T-helper 2 cell treated with Interferon-gamma antibody and Interleukin-4, amounts not matched to agents 5 μg/mL and 100 μg/mL, for 36 hours (primary cell): Measurements from ENCODE around the gene CPA1.

Experiments
- DNase-seq: peaks from one replicate; pipeline ENCODE4 v3.0.0; 2021; ENCODE audit warnings: low spot score
- H3K27ac Mint-ChIP-seq: one replicate; pipeline ENCODE4 v1.8.0; 2021; ENCODE audit warnings: mild to moderate bottlenecking, mixed read lengths
- H3K27me3 Mint-ChIP-seq: one replicate; pipeline ENCODE4 v1.8.0; 2021; ENCODE audit warnings: low read depth, mixed read lengths
- H3K36me3 Mint-ChIP-seq: one replicate; pipeline ENCODE4 v1.8.0; 2021; ENCODE audit warnings: low read depth, mixed read lengths
- H3K4me1 Mint-ChIP-seq: one replicate; pipeline ENCODE4 v1.8.0; 2021; ENCODE audit warnings: low read depth, mixed read lengths
- H3K4me3 Mint-ChIP-seq: one replicate; pipeline ENCODE4 v1.8.0; 2022; ENCODE audit warnings: mild to moderate bottlenecking, moderate library complexity, mixed read lengths
- H3K9me3 Mint-ChIP-seq: one replicate; pipeline ENCODE4 v1.8.0; 2021; ENCODE audit warnings: mixed read lengths

The CPA1 gene

GRCh38 chr7:130349911-130350782 is 30.1 kb upstream of the CPA1 start:
- peaks cover 2% of the 10 kb centered on the region for H3K4me1 Mint-ChIP-seq
- no peaks in the 10 kb centered on the region for H3K36me3 Mint-ChIP-seq
- no peak overlapping the region for H3K27ac Mint-ChIP-seq
- DNase-seq, result no peak
- no peak overlapping the region for H3K4me3 Mint-ChIP-seq
- H3K9me3 Mint-ChIP-seq, result no peaks in the 10 kb centered on the region
- H3K27me3 Mint-ChIP-seq, result no peaks in the 10 kb centered on the region

DNA sequence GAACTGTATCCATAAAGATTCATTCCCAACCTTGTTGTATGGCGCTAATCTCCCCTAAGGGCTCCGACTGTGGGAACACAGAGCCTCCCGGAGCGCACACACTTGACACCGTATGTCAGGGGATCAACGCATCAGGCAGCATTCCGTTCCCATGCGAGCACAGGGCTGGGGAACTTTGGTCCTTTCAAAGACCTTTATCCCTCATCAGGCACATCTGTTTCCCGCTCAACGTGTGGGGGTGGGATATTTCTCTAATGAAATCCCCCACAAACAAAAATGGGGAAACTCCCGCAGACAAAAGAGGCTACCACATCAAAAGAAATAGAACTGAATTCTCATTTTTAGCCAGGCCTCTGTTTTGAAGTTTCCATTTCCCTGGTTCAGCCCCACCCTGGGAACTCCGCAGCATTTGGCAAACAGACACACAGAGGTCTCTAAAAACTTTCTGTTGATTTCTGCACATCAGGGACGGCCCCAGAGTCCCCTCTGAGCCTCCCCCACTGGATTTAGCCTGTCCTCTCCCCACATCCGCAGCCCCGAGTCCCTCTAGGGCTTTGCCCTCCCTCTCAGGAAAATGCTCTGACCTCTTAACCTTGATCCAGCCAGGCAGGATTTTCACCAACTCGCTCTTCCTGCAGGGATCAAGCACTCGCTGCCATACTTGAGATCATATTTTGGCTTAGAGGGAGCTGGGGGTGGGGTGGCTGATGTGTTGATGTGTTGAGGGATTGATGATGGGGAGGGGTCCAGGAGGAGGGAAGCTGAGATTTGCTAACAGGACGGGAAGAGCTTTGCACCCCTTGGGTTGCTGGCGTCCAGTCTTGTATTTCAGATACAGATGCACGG is 29.1 kb upstream of the CPA1 start:
- DNase-seq, result no peak
- H3K36me3 Mint-ChIP-seq, result no peaks in the 10 kb centered on the region

GRCh38 chr7:130351791-130352090 is 28.6 kb upstream of the CPA1 start:
- Mint-ChIP-seq H3K9me3 (no peaks in the 10 kb centered on the region), H3K27ac (no peak overlapping the region), H3K4me3 (no peak overlapping the region), H3K4me1 (peaks cover 2% of the 10 kb centered on the region), H3K36me3 (no peaks in the 10 kb centered on the region), H3K27me3 (no peaks in the 10 kb centered on the region)
- no peak for DNase-seq

More for the DNA sequence above, 29.1 kb upstream of the CPA1 start:
- H3K4me3 Mint-ChIP-seq, result no peak overlapping the region
- H3K9me3 Mint-ChIP-seq, result no peaks in the 10 kb centered on the region
- no peaks in the 10 kb centered on the region for H3K27me3 Mint-ChIP-seq
- H3K4me1 Mint-ChIP-seq, result peaks cover 2% of the 10 kb centered on the region
- no peak overlapping the region for H3K27ac Mint-ChIP-seq

DNA sequence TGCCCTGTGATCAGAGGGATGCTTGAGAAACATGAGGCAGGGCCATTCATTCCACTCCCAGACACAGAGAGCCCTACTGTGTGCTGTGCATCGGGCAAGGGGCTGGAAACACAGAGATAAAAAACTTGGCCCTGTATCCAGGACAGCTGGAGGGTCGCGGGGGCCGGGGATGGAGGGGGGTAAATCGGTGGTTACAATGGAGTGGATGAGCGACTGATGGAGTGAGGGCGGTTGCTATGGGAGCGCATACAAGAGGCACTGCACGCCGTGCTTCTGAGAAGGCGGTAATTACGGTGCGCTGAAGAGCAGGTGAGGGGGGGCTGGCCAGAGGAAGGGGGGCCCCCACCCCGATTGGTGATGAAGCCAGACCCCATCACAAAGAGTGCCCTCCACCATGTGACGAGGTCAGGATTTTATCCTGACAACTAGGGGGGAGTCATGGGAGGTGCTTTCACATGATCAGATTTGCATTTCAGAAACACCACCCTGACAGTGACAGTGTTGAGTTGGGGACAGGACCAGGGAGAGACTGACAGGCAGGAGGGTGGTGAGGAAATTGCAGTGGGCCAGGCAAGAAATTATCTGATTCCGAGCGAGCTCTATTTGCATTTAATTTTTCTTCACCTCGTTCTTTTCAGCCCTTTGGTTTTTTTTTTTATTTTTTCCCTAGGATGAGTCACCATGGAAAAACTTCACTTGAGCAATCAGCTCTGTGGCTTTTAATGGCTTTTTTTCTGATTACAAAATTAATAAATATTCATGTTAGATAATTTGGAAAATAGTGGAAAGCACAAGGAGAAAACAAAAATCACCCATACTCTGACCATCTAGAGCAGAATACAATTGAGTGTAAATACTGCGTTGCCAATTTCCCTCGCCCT is 27.9 kb upstream of the CPA1 start:
- Mint-ChIP-seq H3K4me1 (peaks cover 2% of the 10 kb centered on the region), H3K4me3 (no peak overlapping the region), H3K27me3 (no peaks in the 10 kb centered on the region), H3K9me3 (no peaks in the 10 kb centered on the region), H3K27ac (no peak overlapping the region), H3K36me3 (no peaks in the 10 kb centered on the region)
- DNase-seq, result no peak

- Mint-ChIP-seq H3K36me3 (no peaks in the 10 kb centered on the region), H3K27ac (no peak overlapping the region), H3K4me1 (peaks cover 2% of the 10 kb centered on the region), H3K9me3 (no peaks in the 10 kb centered on the region), H3K27me3 (no peaks in the 10 kb centered on the region), H3K4me3 (no peak overlapping the region)
- no peak for DNase-seq
Measured at GRCh38 chr7:130353196-130353595, 27.1 kb upstream of the CPA1 start.

DNA sequence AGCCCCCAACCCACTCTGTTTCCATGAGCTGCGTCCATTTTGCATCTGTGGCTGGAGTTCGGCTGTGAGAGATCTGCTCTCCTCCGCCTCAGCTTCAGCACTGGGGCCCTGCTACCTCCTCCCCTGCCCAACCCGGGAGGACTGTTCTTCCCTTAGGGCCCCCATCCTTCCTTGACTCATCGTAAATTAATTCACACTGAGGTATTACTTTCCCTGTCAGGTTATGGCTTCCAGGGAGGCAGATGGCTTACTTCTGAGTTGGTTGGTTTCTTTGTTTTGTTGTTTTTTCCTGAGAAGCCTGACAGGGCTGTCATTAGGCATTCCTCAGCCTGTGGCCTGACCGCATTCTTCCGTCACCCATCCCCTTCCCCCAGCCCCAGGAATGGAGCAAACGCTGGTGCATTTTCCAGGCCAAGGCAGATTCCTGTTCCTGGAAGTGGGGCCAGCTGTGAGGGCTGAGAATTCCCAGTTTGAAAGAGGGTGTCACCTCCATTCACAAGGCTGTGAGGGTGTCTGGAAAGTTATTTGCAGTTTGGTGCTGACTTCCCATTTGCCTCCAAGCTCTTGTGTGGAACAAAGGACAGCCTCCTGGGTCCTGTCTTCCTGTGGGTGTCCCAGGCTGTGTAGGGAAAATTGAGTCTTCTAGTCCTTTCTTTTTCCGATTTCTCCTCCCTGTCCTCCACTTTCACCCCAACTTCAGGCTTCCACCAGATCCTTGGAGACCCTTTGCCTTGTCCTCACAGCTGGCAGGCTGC is 24.0 kb upstream of the CPA1 start:
- Mint-ChIP-seq H3K36me3 (peaks cover 1% of the 10 kb centered on the region), H3K27ac (no peak overlapping the region), H3K4me1 (peaks cover 2% of the 10 kb centered on the region), H3K27me3 (no peaks in the 10 kb centered on the region), H3K9me3 (peaks cover 21% of the 10 kb centered on the region), H3K4me3 (no peak overlapping the region)
- DNase-seq, result no peak

- Mint-ChIP-seq H3K4me1 (no peaks in the 10 kb centered on the region), H3K36me3 (peaks cover 1% of the 10 kb centered on the region), H3K27ac (no peak overlapping the region), H3K4me3 (no peak overlapping the region), H3K9me3 (peaks cover 22% of the 10 kb centered on the region), H3K27me3 (no peaks in the 10 kb centered on the region)
- DNase-seq, result no peak
Measured at GRCh38 chr7:130356876-130357611, 23.2 kb upstream of the CPA1 start.

- no peaks in the 10 kb centered on the region for H3K27me3 Mint-ChIP-seq
- no peak overlapping the region for H3K4me3 Mint-ChIP-seq
- H3K9me3 Mint-ChIP-seq, result peaks cover 22% of the 10 kb centered on the region
- H3K27ac Mint-ChIP-seq, result no peak overlapping the region
- peaks cover 2% of the 10 kb centered on the region for H3K4me1 Mint-ChIP-seq
- DNase-seq, result no peak
- peaks cover 1% of the 10 kb centered on the region for H3K36me3 Mint-ChIP-seq
Measured at GRCh38 chr7:130358471-130358870, 21.8 kb upstream of the CPA1 start.

DNA sequence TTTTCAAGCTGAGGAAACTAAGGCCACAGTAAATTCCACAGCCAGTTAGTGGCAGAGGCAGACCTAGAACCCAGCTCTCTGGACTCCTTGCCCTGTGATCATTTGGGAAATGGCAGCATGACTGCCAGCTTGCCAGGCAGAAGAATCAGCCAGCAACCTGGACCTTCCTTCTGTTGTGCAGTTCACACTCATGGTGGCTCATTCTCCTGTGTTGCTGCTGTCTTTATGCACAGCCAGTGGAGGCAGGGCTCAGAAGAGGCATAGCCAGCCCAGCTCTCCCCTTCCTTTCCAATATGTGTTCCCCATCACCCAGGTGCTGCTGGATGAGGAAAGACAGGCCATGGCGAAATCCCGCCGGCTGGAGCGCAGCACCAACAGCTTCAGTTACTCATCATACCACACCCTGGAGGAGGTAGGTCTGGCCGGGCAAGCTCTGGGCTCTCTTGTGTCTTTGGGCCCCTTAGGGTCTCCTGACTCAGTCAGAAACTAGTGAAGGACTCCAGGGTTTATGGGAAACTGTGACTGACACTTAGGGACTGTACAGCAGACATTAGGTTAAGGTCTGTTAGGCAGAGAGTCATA is 20.9 kb upstream of the CPA1 start:
- Mint-ChIP-seq H3K27me3 (no peaks in the 10 kb centered on the region), H3K27ac (no peak overlapping the region), H3K4me3 (no peak overlapping the region), H3K4me1 (peaks cover 3% of the 10 kb centered on the region), H3K9me3 (peaks cover 22% of the 10 kb centered on the region), H3K36me3 (peaks cover 1% of the 10 kb centered on the region)
- DNase-seq, result no peak

DNA sequence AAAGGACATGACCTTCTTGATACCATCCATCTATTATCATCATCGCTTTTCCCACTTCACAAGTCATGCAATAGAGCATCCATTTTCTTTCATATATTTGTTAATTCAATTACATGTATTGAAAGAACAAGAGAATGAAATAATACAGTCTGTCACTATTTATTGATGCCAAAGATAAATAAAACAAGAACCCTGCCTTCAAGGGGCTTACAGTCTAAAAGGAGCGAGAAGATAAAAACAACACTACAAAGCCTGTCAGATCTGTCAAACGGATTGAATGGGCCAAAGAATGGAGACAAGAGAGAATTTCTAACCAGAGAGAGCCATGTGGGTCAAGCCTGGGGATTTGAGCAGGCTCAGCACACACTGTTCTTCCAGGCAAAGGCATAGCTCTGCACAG is 19.8 kb upstream of the CPA1 start:
- no peak overlapping the region for H3K27ac Mint-ChIP-seq
- peaks cover 22% of the 10 kb centered on the region for H3K9me3 Mint-ChIP-seq
- peaks cover 1% of the 10 kb centered on the region for H3K36me3 Mint-ChIP-seq

DNA sequence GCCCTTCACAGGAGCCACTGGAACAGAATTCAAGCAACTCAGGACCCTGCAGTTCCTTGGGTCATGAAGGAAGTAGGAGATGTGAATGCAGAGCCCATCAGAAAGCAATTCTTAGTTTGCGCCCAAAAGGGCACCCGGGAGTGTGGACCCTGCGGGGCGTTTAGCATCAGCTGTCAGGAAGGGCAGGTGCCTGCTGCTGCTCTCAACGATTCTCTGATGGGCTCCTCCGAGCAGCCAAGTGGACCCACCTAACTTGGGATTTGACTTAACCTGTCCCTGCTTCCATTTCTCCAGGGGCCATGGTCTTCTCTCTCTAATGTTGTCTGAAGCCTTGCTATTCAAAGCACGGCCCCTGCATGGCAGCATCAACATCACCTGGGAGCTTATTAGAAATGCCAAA is 18.6 kb upstream of the CPA1 start:
- peaks cover 3% of the 10 kb centered on the region for H3K4me1 Mint-ChIP-seq
- no peak overlapping the region for H3K27ac Mint-ChIP-seq
- no peaks in the 10 kb centered on the region for H3K27me3 Mint-ChIP-seq
- DNase-seq, result no peak
- no peak overlapping the region for H3K4me3 Mint-ChIP-seq
- peaks cover 1% of the 10 kb centered on the region for H3K36me3 Mint-ChIP-seq
- peaks cover 22% of the 10 kb centered on the region for H3K9me3 Mint-ChIP-seq

More for the DNA sequence above, 19.8 kb upstream of the CPA1 start:
- Mint-ChIP-seq H3K27me3 (no peaks in the 10 kb centered on the region), H3K4me3 (no peak overlapping the region), H3K4me1 (peaks cover 3% of the 10 kb centered on the region)
- no peak for DNase-seq

DNA sequence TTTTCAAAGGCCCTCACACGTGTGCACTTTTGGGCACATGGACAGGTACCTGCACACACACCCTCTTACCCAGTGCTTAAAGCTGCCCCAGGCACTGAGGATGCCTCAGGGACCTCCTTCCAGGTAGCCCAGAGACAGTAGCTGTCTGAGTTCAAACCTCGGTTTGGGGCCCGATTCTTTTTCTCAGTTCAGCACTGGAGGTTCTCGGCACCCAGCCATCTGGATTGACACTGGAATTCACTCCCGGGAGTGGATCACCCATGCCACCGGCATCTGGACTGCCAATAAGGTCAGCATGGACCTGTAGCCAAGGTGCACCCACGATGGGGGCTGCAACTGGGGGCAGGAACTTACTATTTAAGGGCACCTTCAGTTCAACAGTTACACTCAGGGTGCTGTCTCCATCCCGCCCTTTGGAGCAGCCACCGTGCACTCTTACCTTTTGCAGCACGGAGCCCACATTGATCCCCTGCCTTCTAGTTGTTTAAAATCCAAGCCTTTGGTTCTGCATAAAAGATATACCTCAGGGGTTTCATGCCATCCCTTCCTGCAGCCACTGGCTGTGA is 18.0 kb upstream of the CPA1 start:
- Mint-ChIP-seq H3K27me3 (no peaks in the 10 kb centered on the region), H3K4me3 (no peak overlapping the region), H3K4me1 (peaks cover 8% of the 10 kb centered on the region), H3K36me3 (peaks cover 1% of the 10 kb centered on the region), H3K27ac (no peak overlapping the region), H3K9me3 (peaks cover 22% of the 10 kb centered on the region)
- no peak for DNase-seq
